Stimulated activated CD8-positive, alpha-beta memory T cell treated with anti-CD3 and anti-CD28 coated beads, Interleukin-2, amount 100 ng/mL, for 1 hour (primary cell): ENCODE data around the gene KLK14.
A peak's percentile ranks its signal among the peaks of the same experiment; 100 is the strongest.

Experiments used
- DNase-seq, 2 donors: peaks; one replicate each; pipeline ENCODE4 v3.0.0-alpha.2; 2020; ENCODE audit warnings: low read depth in 2 of 2

Gene KLK14

GRCh38 chr19:51082611-51083010 is at the start of gene KLK14:
TSS of gene KLK14 (minus strand) at chr19:51082887. CDS start at chr19:51082614, 273 bp downstream.
- DNase-seq: no peak

GRCh38 chr19:51131780-51132680 is 49.3 kb upstream of the KLK14 start:
- DNase-seq: no peak

GRCh38 chr19:51129716-51130115 is 47.0 kb upstream of the KLK14 start:
- no peak for DNase-seq

GRCh38 chr19:51128227-51128626 is 45.5 kb upstream of the KLK14 start:
- no peak for DNase-seq

GRCh38 chr19:51127755-51128154 is 45.1 kb upstream of the KLK14 start:
- DNase-seq: no peak

GRCh38 chr19:51127032-51127431 is 44.3 kb upstream of the KLK14 start:
- DNase-seq: no peak

- no peak for DNase-seq
These were observed 42.9 kb upstream of the KLK14 start for GRCh38 chr19:51125421-51126075.

- no peak for DNase-seq
These were observed 42.0 kb upstream of the KLK14 start, which contains the start of gene SIGLEC9 for GRCh38 chr19:51124729-51125128. TSS of gene SIGLEC9 (plus strand) at chr19:51124906. CDS start at chr19:51124975, 69 bp downstream.

GRCh38 chr19:51124216-51124615 is 41.5 kb upstream of the KLK14 start:
- no peak for DNase-seq

GRCh38 chr19:51123802-51124201 is 41.1 kb upstream of the KLK14 start:
- DNase-seq: no peak

- peak in 1 of 2 donors; percentile 30 for DNase-seq
These were observed 40.7 kb upstream of the KLK14 start for GRCh38 chr19:51123381-51123800.

- no peak for DNase-seq
These were observed 39.7 kb upstream of the KLK14 start for GRCh38 chr19:51122112-51122981.

GRCh38 chr19:51121257-51121656 is 38.6 kb upstream of the KLK14 start:
- no peak for DNase-seq

GRCh38 chr19:51120160-51120559 is 37.5 kb upstream of the KLK14 start:
- DNase-seq: no peak

- DNase-seq: no peak
These were observed 36.9 kb upstream of the KLK14 start for GRCh38 chr19:51119611-51120010.

- DNase-seq: no peak
These were observed 36.4 kb upstream of the KLK14 start for GRCh38 chr19:51119101-51119500.

GRCh38 chr19:51116736-51117286 is 34.1 kb upstream of the KLK14 start:
- DNase-seq: no peak

GRCh38 chr19:51114087-51114729 is 31.5 kb upstream of the KLK14 start:
- DNase-seq: no peak

GRCh38 chr19:51111606-51112005 is 28.9 kb upstream of the KLK14 start:
- no peak for DNase-seq

GRCh38 chr19:51110666-51110971 is 27.9 kb upstream of the KLK14 start:
- no peak for DNase-seq

GRCh38 chr19:51108805-51109146 is 26.1 kb upstream of the KLK14 start:
- no peak for DNase-seq
